ENCODE data around the gene MKNK1.

Gene MKNK1

DNA sequence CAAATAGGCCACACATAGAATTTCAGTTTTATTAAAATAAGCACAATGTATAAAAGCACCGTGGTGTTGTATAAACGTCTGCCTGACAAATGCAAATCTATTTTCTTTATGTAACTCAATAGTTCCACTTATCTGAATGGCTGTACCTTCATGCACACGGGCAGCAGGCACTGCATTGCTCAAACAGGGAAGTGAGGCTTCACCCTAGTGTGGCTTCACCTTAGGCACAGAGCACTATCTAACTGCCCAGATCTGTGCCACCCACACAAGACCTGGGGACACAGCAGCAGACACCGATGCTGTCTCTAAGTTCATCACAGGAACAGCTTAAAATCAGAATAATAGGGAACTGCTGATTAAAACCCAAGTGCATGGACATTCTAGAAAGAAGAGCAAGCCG lies 46.7 kb downstream of the MKNK1 start:
- DNase-seq: no peak

DNA sequence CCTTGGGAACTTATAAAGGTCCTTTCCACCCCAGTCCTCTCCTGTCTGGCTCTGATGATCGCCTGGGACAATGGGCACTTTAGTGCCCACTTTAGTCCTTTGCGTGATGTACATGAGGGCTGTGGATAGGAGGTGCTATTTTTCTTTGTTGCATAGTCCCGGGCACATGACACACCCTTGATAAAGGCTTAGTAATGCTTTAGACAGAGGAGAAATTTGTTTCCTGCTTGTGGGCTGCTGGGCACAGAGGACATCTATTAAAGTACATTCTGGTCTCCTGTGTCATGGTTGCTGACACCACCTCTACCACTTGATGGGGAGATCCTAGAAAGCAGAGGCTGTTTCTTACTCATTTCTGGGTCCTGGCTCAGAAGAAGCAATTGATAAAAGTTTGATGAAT lies 47.2 kb downstream of the MKNK1 start:
- no peak for DNase-seq

DNA sequence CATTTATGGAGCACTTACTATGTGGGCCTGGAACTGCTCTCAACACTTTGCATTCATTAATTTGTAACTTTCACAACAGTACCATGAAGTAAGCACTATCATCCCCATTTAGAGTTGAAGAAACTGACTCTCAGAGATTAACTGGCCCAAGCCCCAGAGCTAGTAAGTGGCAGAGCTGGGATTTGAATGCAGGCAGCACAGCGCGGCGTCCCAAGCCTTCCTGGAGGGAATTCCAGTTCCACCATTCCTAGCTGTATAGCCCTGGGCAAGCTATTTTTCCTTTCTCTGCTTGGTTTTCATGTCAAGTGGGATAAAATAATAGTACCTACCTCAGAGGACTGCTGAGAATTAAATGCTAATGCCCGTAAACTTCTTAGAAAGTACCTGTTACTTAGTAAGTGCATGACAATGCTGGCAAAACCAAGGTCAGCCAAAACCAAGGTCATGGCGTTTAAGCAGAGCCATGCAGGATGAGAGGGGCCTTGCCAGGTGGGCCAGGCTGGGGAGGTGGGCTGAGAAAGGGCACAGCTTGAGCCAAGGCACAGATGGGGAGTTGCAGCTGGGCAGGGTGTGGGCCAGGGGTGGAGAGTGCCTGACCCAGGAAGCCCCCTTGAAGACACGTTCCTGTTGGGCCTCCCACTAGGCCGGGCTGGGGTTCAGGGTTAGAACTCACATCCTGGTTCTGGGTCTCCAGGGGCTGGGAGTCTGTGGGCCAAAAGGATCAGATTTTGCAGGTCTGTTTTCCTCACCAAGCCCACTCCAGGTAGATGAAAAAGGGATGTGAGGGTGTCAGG lies 48.0 kb downstream of the MKNK1 start:
- DNase-seq: no peak

DNA sequence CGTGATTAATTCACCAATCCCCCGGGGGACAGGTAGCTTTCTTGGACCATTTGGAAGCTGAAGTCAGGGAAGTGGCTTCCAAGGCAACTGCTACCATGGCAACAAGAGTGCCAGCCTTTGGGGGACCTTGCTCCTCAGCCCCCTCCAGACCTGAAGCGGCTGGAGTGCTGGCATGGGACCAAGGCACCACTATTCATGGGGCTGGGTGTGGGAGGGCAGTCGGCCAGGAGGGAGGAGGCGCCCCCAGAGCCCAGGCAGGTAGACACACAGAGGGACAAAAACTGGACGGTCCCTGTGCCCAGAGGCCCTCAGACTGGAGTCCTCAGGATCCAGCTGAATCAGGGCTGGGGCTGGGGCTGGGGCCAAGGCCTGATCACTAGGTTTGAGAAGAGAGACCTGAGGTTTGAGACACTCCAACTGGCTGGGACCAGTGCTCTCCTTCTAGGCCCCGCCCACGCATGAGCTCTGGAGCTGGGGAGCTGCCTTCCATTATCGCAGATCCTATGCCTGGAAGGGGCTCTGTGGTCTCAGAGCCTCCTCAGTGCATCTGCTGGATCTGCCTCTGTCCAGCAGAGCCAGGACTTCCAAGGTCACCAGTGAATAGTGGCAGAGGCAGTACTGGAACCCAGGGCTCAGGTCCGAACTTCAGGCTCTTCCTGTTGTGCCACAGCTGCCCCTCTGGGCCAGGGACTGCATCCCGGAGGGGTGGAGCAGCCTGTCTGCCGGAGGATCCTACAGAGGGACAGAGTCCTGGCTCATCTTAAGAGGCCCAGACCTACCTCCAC lies 49.3 kb downstream of the MKNK1 start:
- no peak for DNase-seq

DNA sequence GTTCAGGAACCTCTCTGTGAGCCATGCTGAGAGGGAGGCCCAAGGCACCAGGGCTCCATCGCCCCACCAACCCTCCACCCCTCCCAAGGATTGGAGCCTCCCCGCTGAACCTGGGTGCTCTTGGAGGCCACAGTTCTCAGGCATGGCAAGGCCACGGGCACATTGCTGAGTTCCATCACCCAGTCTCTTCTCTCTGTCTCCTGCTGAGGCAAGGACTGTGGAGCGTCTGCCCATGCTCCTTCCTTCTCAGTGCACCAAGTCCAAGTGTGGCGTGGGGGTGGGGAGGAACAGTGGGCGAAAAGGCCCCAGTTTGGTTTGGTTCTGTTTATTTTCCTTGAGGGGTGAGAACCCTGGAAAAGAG lies 49.9 kb downstream of the MKNK1 start:
- DNase-seq: no peak

DNA sequence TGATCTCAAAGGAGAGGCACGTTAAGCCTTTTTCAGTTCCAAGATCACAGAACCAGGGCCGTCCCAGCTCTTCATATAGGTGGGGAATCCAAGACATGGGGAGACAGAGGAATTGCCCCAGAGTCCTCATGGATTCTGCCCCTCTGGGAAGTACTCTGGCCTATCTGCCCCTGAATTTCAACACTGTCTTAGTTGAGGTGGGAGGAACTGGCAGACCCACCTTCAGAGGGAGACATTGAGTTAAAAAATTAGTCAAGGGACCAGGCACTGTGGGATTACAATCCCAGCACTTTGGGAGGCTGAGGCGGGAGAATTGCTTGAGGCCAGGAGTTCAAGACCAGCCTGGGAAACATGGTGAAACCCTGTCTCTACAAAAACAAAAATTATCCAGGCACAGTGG lies 50.6 kb downstream of the MKNK1 start:
- no peak for DNase-seq

DNA sequence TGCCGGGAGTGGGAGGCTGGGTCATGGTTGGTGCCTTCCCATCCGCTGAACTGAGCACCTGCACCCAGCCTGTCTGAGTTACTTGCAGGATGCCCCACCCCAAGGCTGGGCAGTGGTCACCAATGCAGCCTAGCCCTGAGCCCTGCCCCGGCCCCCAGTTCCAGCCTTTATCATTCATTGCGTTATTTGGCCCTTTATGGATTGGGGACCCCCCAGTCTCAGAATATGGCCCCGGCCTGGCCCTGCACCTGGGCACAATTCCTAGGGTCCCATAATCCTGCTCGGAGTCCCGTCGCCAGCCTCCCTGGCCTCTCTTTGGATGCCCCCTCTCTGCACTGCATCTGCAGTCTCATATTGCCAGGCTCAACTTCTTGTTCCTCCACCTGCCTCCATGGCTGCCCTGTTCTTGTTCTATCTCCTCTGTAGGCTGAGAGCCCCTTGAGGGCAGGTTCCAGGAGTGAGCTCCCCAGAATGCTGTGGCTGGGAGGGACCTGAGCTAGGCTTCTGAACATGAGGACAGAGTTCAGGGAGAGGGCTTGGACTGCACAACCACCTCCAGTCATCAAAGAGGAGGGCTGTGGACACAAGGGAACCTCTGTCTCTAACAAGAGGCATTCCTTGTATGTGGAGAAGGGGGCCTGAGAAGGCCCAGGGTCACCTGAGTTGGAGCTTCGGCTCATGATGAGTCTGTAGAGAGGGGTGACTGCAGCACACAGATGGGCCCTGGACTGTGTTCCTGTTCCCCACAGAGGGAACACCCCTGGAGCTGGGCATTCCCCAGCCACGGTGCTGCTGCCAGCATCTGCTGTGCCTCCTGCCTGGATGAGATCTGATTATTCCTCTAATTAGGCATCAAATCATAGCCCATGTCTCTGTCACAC lies 51.5 kb downstream of the MKNK1 start:
- DNase-seq: no peak

DNA sequence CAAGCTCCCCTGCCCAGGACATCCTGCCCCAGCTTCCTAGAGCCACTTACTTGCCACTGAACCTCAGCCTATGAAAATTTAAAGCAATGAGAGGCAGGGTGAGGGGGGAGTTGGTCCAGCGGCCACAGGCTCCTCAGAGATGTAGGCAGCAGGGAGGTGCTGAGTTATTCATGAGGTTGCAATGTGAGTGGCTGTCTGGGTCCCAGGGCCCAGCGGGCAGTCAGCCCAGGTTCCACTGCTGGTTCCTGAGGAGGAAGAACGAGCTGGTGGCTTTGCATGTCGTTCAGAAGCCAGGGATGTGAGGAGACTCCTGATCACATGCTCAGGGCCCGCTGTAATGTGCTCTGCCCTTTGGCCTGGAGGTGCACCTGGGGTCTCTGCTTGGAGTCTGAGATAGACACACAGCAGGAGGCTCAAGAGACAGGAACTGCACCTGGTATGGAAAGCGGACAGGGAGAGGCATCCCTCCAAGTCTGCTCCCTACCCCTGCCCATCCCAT lies 52.4 kb downstream of the MKNK1 start, which contains the start of gene KNCN:
KNCN (minus strand) TSS at position 51 of the 499 bp plus-strand sequence. CDS start 432 bp downstream, outside the sequence.
- no peak for DNase-seq

DNA sequence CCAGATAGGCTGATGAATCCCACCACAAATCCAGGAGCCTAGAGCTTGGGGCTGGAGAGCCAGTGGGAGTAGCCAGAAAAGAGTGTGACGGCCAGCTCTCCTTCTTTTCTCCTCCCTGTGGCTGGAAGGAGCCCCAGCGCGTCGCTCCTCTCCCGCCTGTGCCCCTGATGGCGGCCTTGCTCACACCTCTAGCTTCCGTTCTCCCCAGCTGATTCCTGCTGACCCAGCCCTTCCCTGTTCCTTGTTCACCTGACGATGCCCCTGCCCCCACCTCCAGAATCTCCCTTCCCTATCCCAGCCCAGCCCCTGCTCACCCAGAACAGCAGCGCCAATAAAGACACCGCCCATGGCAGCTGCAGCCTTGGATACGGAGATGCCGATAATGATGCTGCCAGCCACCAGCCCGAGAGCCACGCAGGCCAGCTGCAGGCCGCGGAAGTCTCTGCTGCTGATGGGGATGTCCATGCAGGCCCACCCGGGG lies 53.3 kb downstream of the MKNK1 start:
- no peak for DNase-seq

DNA sequence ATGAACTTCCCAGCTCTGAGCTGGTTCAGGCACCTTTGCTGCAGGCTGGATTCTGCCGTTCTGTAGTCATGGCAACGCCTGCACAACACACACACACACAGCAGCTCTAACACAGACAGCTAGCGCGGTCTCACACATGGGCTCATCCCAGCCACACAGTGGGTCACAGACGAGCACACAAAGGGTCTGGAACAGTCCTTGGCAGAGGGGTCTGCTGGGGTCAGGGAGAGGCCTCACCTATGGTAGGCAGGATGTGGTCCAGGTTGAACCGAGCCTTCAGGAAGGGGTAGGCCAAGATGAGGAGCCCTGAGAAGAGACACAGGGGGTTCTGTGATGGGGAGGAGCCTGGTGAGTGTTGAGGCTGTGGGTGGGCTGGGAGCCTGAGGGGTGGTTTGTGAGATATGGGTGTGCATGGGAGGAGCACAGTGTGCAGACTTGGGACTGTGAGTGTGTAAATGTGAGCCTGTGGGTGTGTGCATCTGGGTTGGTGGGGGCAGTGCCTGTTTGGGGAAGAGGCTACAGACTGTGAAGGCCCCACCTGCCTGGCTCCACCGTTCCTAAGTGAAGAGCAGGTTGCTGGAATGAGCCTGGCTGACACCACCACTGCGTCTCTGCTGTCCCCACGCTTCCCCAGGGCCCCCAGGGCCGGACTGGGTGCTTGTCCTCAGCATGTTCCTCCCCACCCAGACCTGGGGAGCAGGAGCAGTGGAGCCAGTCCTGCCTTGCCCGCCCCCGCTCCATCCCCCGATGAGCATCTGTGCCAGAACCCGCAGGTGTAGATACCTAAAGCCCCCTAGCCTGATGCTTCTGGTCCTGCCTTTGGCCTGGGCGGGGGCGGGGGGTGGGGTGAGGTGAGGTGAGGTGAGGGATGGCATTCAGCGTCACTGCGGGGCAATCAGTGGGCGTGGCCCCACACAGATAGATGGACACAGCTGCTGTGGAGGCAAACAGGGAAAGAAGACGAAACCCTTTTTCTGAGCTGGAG lies 54.1 kb downstream of the MKNK1 start:
- DNase-seq: no peak

DNA sequence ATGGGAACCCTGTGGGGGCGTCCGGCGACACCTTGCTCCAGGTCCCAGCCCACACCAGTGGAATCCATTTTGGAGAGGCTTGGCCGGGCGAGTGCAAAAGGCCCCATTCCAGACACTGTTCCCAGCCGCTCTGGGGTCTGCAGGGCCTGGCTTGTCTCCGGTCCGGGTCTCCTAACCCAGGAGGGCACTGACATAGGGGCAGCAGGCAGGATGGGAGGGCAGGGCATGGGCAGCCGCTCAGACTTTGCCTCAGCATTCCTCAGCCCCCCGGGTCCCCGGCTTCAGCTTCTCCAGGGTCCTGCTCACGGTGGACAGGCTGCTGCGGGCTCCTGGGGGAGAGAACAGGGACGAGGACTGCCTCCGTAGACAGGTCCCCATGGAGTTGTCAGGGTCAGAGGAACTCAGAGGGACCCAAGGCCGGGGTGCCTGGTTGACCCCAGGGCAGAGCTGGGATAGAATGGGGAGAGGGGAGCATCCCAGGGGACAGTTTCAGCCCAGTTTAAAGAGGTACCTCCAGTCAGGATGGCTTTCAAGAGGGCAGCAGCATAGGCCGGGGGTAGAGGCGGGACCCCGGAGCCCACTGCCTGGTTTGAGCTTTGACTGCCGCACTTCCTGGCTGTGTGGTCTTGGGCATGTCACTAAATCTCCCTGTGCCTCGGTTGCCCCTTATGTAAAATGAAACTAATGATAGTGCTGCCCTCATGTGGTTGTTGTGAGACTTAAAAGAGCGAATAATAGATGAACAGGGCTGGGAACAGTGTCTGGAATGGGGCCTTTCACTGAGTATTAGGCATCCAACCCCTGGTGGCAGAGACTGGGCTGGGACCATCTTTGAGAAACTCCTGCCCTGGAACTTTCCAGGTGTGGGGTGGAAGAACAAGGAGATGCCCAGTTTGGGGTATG lies 56.3 kb downstream of the MKNK1 start:
- DNase-seq: no peak

DNA sequence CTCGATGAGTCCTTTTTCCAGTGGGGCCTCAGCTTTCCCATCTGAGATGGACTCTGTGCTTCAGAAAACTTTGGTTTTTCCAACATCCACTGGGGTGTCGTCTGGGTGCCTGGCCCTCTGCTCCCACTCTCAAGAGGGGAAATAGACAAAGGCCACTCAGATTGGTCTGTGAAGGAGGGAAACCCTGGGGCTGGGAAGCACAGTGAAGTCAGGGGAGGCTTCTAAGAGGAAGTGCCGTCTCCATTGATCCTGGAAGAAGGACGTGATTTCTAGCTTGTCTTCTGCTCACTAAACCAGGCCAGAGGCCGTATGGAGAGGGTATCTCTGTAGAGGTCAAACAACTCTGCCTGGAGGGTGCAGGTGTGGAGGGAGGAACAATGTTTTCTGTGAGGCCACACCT lies 57.9 kb downstream of the MKNK1 start:
- DNase-seq: no peak

DNA sequence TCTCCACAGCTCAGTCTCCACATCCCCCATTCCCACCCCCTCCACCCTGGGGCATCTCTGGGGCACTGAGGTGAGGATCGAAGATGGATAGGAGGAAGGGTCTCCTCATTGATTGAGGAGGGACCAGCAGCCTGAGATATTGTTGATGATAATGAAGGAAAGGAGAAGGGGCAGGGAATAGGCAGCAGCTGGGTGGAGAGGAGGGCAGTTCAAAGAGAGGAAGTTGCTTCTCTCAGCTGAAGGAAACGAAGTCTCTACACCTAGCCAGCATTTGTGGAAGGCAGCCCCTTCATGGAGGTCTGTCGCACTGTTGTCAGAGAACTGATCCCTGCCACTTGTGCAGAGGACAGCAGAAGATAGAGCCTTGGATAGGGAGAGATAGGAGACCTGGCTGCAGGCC lies 58.3 kb downstream of the MKNK1 start:
- DNase-seq: no peak

DNA sequence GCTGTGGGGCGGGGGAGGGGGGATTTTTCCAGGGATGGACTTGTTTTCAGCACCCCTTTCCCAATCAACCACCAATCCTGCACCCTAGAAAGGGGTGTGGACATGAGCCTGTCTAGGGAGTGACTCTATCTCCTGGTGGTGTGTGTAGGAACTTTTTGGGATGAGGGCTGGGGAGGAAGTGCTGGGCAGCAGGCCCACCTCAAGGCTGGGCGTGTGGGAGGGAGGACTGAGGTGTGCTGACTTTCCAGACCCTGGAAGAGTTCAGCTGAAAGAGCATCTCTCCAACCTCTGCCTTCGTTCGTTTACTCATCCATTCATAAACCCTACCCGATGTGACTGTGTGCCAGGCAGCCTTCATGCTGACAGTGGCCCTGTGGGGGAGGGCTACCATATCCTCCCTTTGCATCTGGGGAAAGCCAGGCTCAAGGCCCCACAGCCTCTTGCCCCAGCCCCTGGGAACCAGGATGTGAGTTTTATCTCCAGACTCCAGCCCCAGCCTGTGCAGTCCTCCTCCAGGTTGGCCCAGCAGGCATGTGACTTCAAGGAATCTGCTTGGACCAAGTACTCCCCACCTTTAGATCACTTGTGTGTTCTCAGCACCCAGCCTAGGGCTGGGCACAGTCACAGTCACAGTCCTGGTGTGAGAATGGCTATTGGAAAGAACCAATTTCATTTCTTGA lies 59.4 kb downstream of the MKNK1 start:
- no peak for DNase-seq

DNA sequence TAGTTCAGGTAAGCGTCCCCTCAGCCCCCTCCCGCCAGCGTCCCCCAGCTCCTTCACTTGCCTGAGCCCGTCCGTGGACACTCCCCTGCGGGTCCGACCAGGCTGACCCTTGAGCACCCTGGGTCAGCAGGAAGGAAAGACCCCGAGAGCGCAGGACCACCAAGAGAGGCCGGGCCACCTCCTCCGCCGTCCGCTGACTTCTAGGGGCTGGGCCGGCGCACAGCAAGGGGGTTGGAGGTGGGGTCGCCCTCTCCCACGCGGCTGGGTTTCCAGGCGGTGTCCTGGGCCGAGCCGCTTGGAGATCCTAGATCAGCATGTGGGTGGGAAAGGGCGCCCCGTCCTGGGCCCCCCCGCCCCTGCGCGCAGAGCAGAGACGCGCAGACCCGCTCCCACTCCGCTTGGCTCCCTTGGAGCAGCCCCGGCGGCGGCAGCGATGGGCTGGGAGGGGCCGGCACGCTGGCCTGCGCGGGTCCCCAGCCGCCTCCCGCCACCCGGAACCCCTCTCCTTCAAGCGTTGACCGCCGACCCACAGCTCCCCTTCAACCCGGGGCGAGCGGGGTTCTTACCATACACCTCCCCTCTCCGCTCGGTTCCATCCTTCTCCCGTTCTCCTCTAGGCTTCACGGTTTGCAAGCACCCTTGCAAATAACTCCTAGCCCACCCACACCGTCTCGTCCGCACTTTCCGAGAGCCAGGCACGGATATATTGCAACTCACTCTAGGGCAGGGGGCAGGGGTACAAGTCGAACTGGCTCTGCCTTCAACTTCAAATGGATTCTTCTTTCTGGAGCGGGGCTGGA lies 60.1 kb downstream of the MKNK1 start:
- DNase-seq: no peak

DNA sequence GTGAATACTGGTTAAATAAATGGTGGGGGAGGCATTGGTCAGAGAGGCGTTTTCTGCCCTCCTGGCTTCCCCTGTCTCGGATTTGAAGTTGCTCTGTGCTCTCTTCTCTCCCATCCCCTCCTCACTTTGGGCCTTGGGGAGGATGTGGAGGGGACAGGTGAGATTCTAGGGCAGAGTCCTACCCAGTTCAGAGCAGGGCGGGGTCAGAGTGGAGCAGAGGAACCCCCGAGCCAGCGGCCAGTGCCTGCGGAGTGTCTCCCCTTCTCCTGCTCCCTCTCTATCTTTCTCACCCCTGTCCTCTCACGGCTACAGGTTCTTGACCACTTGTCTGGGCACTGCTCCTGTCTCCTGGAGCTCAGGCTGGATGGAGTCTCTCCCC lies 60.7 kb downstream of the MKNK1 start:
- no peak for DNase-seq

DNA sequence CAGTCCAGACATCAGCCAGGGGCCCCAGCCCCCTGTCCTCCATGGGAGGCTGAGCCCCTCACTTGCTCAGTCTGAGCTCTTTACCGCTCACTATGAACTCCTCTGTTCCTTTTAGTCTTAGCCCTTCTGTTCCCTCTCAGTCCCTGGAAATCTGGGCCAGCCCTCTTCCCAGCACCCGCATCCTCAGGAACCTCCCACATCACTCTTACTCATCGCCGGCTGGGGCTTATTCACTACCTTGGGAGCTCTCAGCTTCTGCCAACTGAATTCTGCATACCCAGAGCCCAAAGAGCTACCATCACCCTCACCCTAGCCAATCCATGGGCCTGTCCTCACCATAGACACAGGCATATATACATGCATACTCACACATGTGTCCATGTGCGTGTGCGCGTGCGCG lies 64.1 kb downstream of the MKNK1 start:
- no peak for DNase-seq

DNA sequence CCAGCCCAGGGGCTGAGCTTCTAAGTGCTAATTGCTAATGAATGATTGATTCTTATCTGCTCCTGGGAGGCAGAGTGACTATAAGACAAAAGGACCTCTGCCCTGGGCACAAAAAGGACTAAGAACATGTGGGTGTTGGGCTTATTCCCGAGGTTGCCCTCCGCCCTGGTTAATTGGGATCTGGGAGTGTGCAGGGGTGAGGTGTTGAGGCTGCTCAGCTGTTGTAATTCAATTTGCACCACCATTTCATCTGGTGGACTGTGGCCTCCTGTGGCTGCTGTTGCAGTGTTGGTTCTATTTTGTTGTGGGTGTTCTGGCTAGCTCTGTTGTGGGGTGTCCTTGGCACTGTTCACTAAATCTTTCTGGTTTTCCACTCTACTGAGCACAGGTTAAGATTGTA lies 65.9 kb downstream of the MKNK1 start:
- DNase-seq: no peak

DNA sequence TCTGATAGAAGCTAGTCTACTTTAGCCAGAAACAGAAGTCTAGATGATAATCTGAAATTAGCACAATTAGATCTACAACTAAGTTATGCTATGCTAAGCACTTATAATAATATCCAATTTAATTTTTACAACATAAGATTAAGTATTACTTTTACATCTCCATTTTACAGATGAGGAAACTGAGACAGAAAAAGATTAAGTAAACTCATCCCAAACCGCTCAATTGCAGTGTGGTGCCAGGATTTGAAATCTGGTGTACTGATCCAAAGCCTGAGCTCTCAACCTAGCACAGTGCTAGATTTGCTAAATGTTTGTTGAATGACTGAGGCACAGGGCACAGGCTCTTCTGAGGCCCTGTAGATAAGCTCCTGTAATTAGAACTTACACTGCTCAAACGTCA lies 66.4 kb downstream of the MKNK1 start:
- no peak for DNase-seq

Measured in stimulated activated CD4-positive, alpha-beta T cell treated with anti-CD3 and anti-CD28 coated beads, Interleukin-2, amount 100 ng/mL, for 48 hours (primary cell).